Activated naive CD8-positive, alpha-beta T cell treated with anti-CD3 and anti-CD28 coated beads, Interleukin-2, amount 10 ng/mL, durations not matched to agents 7 days and 5 days (primary cell): ENCODE results near the gene SLC50A1. TPM values are rescaled to one million over a fixed set of nuclear protein-coding genes. Genes with fewer than 3 reads are reported as not detected.

ENCODE experiments used
- ATAC-seq: fragments of 150-1000 bp; cut with Tn5 transposase; one replicate; pipeline ENCODE4 v1.10.0; 2021; ENCODE audit warnings: low read depth, moderate library complexity
- POLR2A ChIA-PET: fragments of 350-600 bp; sonication (Branson Sonifier 250); formaldehyde crosslinking; loops from one replicate; lab custom pipeline; 2021; ENCODE audit warnings: antibody characterized with exemption; lab: Charles Lee
- DNase-seq: peaks from one replicate; pipeline ENCODE4 v3.0.0; 2021
- H3K27ac Mint-ChIP-seq: one replicate; pipeline ENCODE4 v1.8.0; 2022; ENCODE audit warnings: mild to moderate bottlenecking, mixed read lengths
- H3K27me3 Mint-ChIP-seq: one replicate; pipeline ENCODE4 v1.8.0; 2022; ENCODE audit warnings: mild to moderate bottlenecking, moderate library complexity, mixed read lengths
- H3K36me3 Mint-ChIP-seq: one replicate; pipeline ENCODE4 v1.8.0; 2021; ENCODE audit warnings: mild to moderate bottlenecking, mixed read lengths
- H3K4me1 Mint-ChIP-seq: one replicate; pipeline ENCODE4 v1.8.0; 2021; ENCODE audit warnings: mixed read lengths
- H3K4me3 Mint-ChIP-seq: one replicate; pipeline ENCODE4 v1.8.0; 2022; ENCODE audit warnings: mild to moderate bottlenecking, moderate library complexity, mixed read lengths
- H3K9me3 Mint-ChIP-seq: one replicate; pipeline ENCODE4 v1.8.0; 2021; ENCODE audit warnings: mixed read lengths
- total RNA-seq, 2 experiments: library from RNA; stranded (reverse); gene quantifications; one replicate each; pipeline ENCODE4 v1.2.3, GENCODE V29; 2021

Gene SLC50A1
- total RNA-seq, 2 experiments from 2014 or later, result 40.7 to 45.0 TPM

DNA sequence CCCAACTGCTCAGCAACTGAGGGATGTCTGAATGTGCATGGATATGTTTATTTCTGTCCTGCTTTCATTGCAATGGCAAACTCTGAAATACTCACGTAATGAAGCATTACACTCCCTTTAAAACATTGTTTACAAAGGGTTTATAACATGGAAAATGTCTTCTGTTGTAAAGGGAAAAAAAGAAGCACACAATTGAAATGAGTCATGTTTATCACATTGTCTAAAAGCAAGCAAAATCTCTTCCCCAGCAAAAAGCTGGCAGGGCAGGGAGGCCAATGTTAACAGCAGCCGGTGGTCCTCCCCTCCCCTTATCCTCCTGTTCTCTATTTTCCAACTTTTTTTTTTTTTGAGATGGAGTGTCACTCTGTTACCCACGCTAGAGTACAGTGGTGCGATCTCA, 11.9 kb upstream of the SLC50A1 start:
- no peak for ATAC-seq
- DNase-seq, result no peak
- Mint-ChIP-seq H3K9me3 (no peaks in the 10 kb centered on the region), H3K4me1 (peaks cover 16% of the 10 kb centered on the region), H3K27me3 (peaks cover 54% of the 10 kb centered on the region), H3K4me3 (no peak overlapping the region), H3K36me3 (no peaks in the 10 kb centered on the region), H3K27ac (no peak overlapping the region)
- POLR2A ChIA-PET, result no interaction called here

DNA sequence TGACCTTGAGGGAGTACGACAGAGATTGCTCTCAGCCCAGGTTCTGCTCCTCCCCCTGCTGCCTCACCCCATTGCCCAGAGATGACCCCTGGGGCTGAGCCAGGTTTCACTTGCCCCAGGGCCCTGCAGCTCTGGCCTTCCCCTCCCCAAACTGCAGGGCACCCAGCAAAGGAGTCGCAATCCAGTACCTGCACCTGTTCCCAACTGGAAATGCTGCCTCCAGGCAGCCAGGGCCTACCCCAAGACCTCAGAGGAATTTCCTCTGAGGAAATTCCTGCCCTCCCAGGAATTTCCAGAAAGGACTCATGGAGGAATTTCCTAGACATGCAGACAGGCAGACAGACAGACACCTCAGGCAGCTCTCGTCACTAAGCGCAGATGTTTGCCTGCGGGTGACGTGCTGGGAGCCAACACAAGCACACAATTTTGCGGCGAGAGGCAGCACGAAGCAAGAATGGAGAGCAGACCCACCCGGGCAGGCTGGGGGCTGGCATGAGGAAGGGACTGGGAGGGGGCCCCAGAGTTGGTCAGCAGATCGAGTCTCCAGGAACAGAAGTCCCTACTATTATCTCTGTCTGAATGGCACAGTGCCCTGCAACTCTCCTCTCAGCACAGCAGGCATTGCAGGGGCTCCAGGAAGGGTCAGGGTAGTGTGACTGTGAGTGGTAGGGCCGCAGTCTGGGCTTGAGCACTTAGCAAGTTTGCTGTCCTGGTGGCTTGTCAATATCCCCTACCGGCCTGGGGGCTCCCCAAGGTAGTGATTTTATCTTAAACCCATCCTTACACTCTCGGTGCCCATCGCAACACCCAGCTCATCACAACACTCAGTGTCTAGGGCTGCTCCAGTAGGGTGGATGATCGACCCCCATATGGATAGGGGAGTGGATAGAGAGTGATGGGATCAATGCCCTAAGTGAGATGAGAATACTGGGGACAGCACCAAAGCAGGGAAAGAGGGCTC, 10.9 kb upstream of the SLC50A1 start:
- DNase-seq (no peak), ATAC-seq (no peak)
- H3K27ac Mint-ChIP-seq, result no peak overlapping the region
- POLR2A ChIA-PET, result no interaction called here
- peak overlapping the region; percentile 4 for H3K4me3 Mint-ChIP-seq
- H3K27me3 Mint-ChIP-seq, result peaks cover 51% of the 10 kb centered on the region
- H3K9me3 Mint-ChIP-seq, result no peaks in the 10 kb centered on the region
- H3K36me3 Mint-ChIP-seq, result no peaks in the 10 kb centered on the region
- peaks cover 22% of the 10 kb centered on the region for H3K4me1 Mint-ChIP-seq

DNA sequence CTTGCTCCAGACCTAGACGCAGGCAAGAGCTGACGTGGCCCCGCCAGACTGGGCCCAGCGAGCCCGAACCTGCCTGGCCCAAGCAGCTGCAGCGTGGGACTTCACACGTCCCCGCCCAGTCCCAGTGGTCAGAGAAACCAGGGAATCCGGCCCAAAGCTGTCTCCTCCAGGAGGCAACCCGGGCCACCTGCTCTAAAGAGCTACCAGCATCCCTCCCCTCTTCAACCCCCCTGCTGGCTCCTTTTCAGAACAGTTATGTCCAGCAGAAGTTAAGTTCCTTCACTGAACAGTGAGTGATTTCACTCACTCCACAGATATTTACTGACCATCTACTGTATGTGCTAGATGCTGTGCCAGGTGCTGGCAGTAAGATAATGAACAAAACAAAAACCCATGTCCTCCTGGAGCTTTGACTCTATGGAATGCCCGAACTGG, 10.1 kb upstream of the SLC50A1 start:
- Mint-ChIP-seq H3K27me3 (peaks cover 48% of the 10 kb centered on the region), H3K4me1 (peaks cover 22% of the 10 kb centered on the region), H3K9me3 (no peaks in the 10 kb centered on the region), H3K4me3 (no peak overlapping the region), H3K27ac (no peak overlapping the region), H3K36me3 (no peaks in the 10 kb centered on the region)
- POLR2A ChIA-PET, result no interaction called here
- DNase-seq (no peak), ATAC-seq (no peak)

GRCh38 chr1:155125946-155126555, 9.6 kb upstream of the SLC50A1 start:
- POLR2A ChIA-PET, result no interaction called here
- Mint-ChIP-seq H3K36me3 (no peaks in the 10 kb centered on the region), H3K9me3 (no peaks in the 10 kb centered on the region), H3K4me3 (no peak overlapping the region), H3K4me1 (peaks cover 22% of the 10 kb centered on the region), H3K27me3 (peaks cover 48% of the 10 kb centered on the region), H3K27ac (no peak overlapping the region)
- ATAC-seq, result no peak
- DNase-seq, result no peak

DNA sequence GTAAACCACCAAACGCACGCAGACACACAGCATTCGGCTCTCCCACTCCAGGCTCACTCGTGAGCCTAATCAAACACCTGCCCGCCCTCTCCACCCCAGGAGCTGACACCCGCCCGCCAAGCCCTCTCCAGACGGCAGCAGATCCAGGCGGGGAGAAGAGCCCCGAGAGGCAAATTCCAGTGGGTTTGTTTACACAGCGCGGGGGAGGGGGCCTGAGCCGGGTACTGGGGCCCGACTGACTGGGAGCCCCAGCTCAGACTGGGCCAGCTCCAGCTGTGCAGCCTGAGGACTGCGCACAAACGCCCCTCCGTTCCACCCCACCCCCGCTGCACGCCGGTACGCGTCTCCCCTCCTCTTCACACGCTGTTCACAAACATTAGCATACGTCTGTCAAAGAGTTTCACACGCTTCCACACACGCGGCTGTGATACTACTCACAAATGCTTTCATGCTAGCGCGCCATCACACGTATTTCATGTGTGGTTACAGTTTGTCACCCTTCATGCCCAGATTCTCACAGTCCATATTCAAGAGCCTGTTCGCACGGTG, 9.0 kb upstream of the SLC50A1 start:
- peak overlapping the region; percentile 80 for H3K4me3 Mint-ChIP-seq
- POLR2A ChIA-PET, result no interaction called here
- DNase-seq (no peak), ATAC-seq (peak; percentile 35)
- peaks cover 22% of the 10 kb centered on the region for H3K4me1 Mint-ChIP-seq
- no peaks in the 10 kb centered on the region for H3K9me3 Mint-ChIP-seq
- H3K27me3 Mint-ChIP-seq, result peaks cover 48% of the 10 kb centered on the region
- no peak overlapping the region for H3K27ac Mint-ChIP-seq
- no peaks in the 10 kb centered on the region for H3K36me3 Mint-ChIP-seq

- peak within 1 kb of the TSS; percentile 36 for H3K27ac Mint-ChIP-seq
- peaks cover 26% of the 10 kb centered on the region for H3K4me1 Mint-ChIP-seq
- peak within 1 kb of the TSS; percentile 80 for H3K4me3 Mint-ChIP-seq
- peak; percentile 65 for DNase-seq
- peak; percentile 69 for ATAC-seq
- no peaks in the 10 kb centered on the region for H3K9me3 Mint-ChIP-seq
- POLR2A ChIA-PET, result interaction anchor here (1.0 kb wide), 1 partner anchor 9 kb away, joined by 3 read pairs; no protein-coding TSS in a partner anchor
- peaks cover 48% of the 10 kb centered on the region for H3K27me3 Mint-ChIP-seq
- H3K36me3 Mint-ChIP-seq, result peaks cover 3% of the 10 kb centered on the region
Observed at GRCh38 chr1:155127105-155127966, 8.3 kb upstream of the SLC50A1 start, which contains the start of gene EFNA1. Gene EFNA1 (plus strand): TSS chr1:155127876. CDS start chr1:155127978, 102 bp downstream.

DNA sequence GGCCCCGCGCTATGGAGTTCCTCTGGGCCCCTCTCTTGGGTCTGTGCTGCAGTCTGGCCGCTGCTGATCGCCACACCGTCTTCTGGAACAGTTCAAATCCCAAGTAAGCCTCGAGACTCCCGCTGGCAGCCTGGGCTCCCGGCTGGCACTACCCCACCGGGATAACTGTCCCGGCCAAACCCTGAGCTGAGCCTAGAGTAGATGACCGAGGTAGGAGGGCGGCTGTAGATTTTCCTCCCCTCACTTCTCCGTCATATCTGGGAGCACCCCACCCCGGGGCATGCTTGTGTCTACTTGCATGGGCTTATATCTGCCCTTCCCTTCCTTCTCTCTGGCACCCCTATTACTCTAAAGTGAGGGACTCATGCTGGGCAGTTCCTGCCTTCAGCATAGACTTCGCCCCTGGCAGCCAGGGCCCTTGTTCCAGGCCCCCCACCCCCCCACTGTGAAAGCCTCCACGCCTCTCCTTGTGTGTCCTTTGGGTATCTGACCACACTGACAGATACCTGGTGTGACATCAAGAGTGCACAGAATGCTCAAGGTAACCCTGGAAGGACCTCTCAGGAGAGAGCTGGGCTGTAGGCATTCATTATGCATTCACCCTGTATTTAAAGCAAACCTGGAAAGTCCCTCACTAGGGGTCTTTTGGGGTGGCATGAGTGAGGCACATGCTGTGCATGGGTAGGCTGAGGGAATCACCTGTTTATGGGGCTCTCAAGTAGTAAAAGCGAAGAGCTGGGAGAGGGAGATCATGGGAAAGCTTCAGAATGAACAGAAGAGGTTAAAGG, 7.5 kb upstream of the SLC50A1 start:
- no peak for ATAC-seq
- Mint-ChIP-seq H3K36me3 (peaks cover 3% of the 10 kb centered on the region), H3K4me3 (peak overlapping the region; percentile 74), H3K4me1 (peaks cover 26% of the 10 kb centered on the region), H3K27ac (peak overlapping the region; percentile 25), H3K9me3 (no peaks in the 10 kb centered on the region), H3K27me3 (peaks cover 44% of the 10 kb centered on the region)
- POLR2A ChIA-PET, result interaction anchor here (1.0 kb wide), 1 partner anchor 8 kb away, joined by 3 read pairs; no protein-coding TSS in a partner anchor
- DNase-seq, result no peak

DNA sequence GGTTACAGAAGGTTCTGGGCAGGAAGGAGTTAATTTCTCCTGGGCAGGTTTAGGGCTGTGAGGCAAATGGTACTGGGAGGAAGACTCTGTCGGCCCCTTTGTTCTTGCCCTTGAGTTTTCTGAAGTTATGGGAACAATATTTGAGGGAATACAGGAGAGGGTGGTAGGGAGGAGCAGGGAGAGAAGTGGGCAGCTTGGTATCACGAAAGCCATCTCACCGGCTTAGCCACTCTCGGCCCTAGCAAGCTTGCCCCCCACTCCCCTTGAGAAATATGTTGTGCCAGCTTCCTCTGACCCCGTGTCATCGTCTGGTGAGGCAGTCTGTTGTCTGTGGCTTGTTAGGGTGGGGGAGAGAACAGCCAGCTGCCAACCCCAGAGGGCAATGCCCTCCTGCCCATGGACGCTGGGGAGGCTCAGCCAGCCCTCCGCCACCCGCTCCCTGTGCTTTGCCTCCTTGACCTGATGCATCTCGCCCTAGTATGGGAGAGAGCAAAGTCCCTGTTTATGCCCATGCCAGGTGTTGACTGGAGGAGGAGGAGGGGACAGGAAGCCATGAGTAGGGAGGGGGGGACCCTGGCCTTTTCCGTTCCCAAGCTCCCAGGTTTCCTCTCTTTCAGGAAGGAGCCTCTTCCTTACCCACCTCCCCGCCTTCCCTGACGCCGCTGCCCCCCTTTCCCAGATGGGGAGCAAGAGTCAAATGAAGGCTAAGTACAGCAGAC, 6.7 kb upstream of the SLC50A1 start:
- Mint-ChIP-seq H3K27me3 (peaks cover 44% of the 10 kb centered on the region), H3K4me3 (peak overlapping the region; percentile 74), H3K9me3 (no peaks in the 10 kb centered on the region), H3K27ac (peak overlapping the region; percentile 25), H3K36me3 (peaks cover 3% of the 10 kb centered on the region), H3K4me1 (peaks cover 26% of the 10 kb centered on the region)
- POLR2A ChIA-PET, result interaction anchor here (0.5 to 0.7 kb wide), 2 partner anchors 38 to 1131 kb away, joined by 3 read pairs; no protein-coding TSS in a partner anchor
- DNase-seq, result no peak
- no peak for ATAC-seq

DNA sequence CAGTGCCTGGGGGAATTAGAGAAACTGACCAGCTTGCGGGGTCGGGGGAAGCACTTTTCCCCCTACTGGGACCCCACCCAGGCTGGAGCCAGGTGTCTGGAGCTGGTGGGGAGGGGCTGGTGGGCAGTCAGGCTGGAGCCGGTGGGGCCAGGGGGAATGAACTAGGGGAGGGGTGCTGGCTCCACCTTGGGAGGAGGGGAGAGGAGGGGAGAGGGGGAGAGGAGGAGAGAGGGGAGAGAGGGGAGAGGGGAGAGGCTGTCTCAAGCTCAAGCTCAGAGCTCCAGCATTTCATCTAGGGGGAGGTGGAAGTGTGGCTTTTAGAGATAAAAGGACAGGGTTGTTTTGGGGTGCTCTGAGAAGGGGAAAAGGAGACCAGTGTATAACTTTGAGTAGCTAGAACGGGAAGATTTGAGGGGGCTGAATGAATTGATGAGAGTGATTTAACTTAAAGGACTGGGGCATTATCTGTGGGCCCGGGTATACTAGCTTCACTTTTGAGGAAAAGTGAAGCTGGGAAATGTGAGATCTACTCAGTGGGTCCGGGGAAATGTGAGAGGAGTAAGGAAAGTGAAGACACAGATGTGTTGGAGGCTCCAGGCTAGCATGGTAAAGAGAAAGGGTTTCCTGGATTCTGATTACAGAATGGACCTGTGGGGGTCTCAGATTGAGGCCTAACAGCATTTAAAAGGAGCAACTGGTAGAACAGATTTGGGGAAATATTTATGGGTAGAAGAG, 5.2 kb upstream of the SLC50A1 start:
- Mint-ChIP-seq H3K27ac (no peak overlapping the region), H3K4me3 (no peak overlapping the region), H3K27me3 (peaks cover 32% of the 10 kb centered on the region), H3K4me1 (peaks cover 32% of the 10 kb centered on the region), H3K9me3 (no peaks in the 10 kb centered on the region), H3K36me3 (peaks cover 3% of the 10 kb centered on the region)
- ATAC-seq (no peak), DNase-seq (no peak)
- POLR2A ChIA-PET, result interaction anchor here (0.5 to 1.4 kb wide), 2 partner anchors 10 to 12 kb away, joined by 5 read pairs; partner anchors contain the start of gene DPM3

DNA sequence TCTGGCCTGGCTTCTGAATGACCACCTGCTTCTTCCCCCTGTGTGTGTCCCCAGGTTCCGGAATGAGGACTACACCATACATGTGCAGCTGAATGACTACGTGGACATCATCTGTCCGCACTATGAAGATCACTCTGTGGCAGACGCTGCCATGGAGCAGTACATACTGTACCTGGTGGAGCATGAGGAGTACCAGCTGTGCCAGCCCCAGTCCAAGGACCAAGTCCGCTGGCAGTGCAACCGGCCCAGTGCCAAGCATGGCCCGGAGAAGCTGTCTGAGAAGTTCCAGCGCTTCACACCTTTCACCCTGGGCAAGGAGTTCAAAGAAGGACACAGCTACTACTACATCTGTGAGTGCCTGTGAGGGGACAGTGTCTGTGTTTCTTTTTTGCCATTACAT, 4.4 kb upstream of the SLC50A1 start:
- ATAC-seq, result no peak
- no peak overlapping the region for H3K4me3 Mint-ChIP-seq
- H3K36me3 Mint-ChIP-seq, result peaks cover 3% of the 10 kb centered on the region
- H3K4me1 Mint-ChIP-seq, result peaks cover 32% of the 10 kb centered on the region
- H3K9me3 Mint-ChIP-seq, result no peaks in the 10 kb centered on the region
- POLR2A ChIA-PET, result no interaction called here
- no peak for DNase-seq
- H3K27ac Mint-ChIP-seq, result no peak overlapping the region
- H3K27me3 Mint-ChIP-seq, result peaks cover 27% of the 10 kb centered on the region

- ATAC-seq (no peak), DNase-seq (no peak)
- peaks cover 32% of the 10 kb centered on the region for H3K4me1 Mint-ChIP-seq
- peaks cover 3% of the 10 kb centered on the region for H3K36me3 Mint-ChIP-seq
- no peak overlapping the region for H3K4me3 Mint-ChIP-seq
- POLR2A ChIA-PET, result no interaction called here
- H3K27ac Mint-ChIP-seq, result peak overlapping the region; percentile 28
- peaks cover 23% of the 10 kb centered on the region for H3K27me3 Mint-ChIP-seq
- no peaks in the 10 kb centered on the region for H3K9me3 Mint-ChIP-seq
Observed at GRCh38 chr1:155131856-155132255, 3.8 kb upstream of the SLC50A1 start.
